ENCODE measurements around the gene WNK2.

DNA sequence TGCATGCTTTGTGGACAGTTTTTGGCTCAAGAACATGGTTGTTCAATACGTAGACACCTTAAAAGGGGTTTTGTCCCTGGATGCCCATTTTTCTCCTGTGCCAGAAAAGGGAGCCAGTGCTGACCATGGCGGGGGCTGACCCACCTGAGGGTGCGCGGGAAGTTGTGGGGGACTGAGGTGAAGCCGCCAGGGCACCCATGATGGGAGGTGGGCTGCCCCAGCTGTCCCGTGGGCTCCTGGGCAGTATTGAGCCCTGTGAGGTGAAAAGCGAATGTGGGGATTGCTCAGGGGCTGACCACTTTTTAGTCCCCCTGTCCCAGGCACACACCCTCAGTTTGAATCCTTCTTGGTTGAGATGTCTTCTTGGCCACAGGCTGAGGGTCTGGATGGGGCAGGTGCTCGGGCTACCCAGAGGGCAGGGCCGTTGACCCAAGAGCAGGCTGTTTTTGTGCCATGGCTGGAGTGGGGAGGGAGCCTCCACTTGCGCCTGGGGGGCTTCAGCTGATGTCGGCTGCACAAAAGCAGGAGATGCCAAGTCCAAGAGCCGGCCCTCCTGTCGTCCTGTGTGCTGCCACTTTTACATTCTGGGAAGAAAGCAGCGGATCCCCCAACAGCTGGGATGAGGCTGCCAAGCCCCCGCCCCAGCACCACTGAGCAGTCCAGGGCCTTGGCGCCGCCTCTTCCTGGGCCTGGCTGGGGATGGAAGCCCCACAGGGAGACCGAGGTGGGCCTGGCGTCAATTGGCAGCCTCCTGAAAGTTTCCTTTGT lies 120.1 kb downstream of the WNK2 start:
- TF ChIP-seq, protein P1, sequence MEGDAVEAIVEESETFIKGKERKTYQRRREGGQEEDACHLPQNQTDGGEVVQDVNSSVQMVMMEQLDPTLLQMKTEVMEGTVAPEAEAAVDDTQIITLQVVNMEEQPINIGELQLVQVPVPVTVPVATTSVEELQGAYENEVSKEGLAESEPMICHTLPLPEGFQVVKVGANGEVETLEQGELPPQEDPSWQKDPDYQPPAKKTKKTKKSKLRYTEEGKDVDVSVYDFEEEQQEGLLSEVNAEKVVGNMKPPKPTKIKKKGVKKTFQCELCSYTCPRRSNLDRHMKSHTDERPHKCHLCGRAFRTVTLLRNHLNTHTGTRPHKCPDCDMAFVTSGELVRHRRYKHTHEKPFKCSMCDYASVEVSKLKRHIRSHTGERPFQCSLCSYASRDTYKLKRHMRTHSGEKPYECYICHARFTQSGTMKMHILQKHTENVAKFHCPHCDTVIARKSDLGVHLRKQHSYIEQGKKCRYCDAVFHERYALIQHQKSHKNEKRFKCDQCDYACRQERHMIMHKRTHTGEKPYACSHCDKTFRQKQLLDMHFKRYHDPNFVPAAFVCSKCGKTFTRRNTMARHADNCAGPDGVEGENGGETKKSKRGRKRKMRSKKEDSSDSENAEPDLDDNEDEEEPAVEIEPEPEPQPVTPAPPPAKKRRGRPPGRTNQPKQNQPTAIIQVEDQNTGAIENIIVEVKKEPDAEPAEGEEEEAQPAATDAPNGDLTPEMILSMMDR (IDR thresholded peaks at IDR 0.05; ENCODE audit: insufficient read depth, low read length, poor library complexity, severe bottlenecking): no peak
- TF ChIP-seq EZH2phosphoT487 (conservative IDR thresholded peaks at IDR 0.05; ENCODE audit: low read length): no peak
